GM06990 (cell line): ENCODE data around the gene RUVBL2.

Experiments used
- DNase-seq: peaks from one replicate; pipeline ENCODE4 v3.0.0-alpha.2; 2011; ENCODE audit not compliant: insufficient read length; ENCODE audit errors: extremely low read depth
- H3K27me3 ChIP-seq: replicated peaks from 2 replicates; pipeline ENCODE4 v1.6.0; 2011; ENCODE audit warnings: low read length; ENCODE audit not compliant: control insufficient read depth, insufficient read depth
- H3K36me3 ChIP-seq: 2 replicates; pipeline ENCODE4 v1.5.1; 2011; ENCODE audit warnings: low read length; ENCODE audit not compliant: control insufficient read depth, insufficient read depth
- H3K4me3 ChIP-seq: replicated peaks from 2 replicates; pipeline ENCODE4 v1.5.1; 2011; ENCODE audit warnings: low read depth, mild to moderate bottlenecking, control low read depth, low read length
- CTCF ChIP-seq: IDR thresholded peaks from 2 replicates; pipeline ENCODE4 v1.5.1; 2011; ENCODE audit warnings: low read length, control low read depth, mild to moderate bottlenecking, inconsistent platforms; ENCODE audit not compliant: insufficient read depth, poor library complexity, severe bottlenecking

Gene RUVBL2

GRCh38 chr19:49006905-49007304 is 13.2 kb downstream of the RUVBL2 start:
- no peak for TF ChIP-seq CTCF
- Histone ChIP-seq H3K27me3 (no peaks in the 10 kb centered on the region), H3K4me3 (no peak overlapping the region), H3K36me3 (peaks cover 47% of the 10 kb centered on the region)
- no peak for DNase-seq

- Histone ChIP-seq H3K27me3 (no peaks in the 10 kb centered on the region), H3K4me3 (no peak overlapping the region), H3K36me3 (peaks cover 33% of the 10 kb centered on the region)
- no peak for DNase-seq
- no peak for TF ChIP-seq CTCF
These were observed 16.1 kb downstream of the RUVBL2 start for GRCh38 chr19:49009828-49010227.

GRCh38 chr19:49010453-49010852 is 16.8 kb downstream of the RUVBL2 start:
- Histone ChIP-seq H3K27me3 (no peaks in the 10 kb centered on the region), H3K36me3 (peaks cover 30% of the 10 kb centered on the region), H3K4me3 (no peak overlapping the region)
- no peak for DNase-seq
- no peak for TF ChIP-seq CTCF

- Histone ChIP-seq H3K27me3 (no peaks in the 10 kb centered on the region), H3K36me3 (peaks cover 34% of the 10 kb centered on the region), H3K4me3 (no peak overlapping the region)
- no peak for DNase-seq
- no peak for TF ChIP-seq CTCF
These were observed 17.5 kb downstream of the RUVBL2 start for GRCh38 chr19:49011194-49011593.

- peaks cover 24% of the 10 kb centered on the region for H3K36me3 ChIP-seq
- H3K27me3 ChIP-seq, result no peaks in the 10 kb centered on the region
These were observed 20.6 kb downstream of the RUVBL2 start for GRCh38 chr19:49014123-49014869.

More at GRCh38 chr19:49014123-49014869, 20.6 kb downstream of the RUVBL2 start:
- no peak for TF ChIP-seq CTCF
- no peak overlapping the region for H3K4me3 ChIP-seq
- no peak for DNase-seq
